WTC11 (cell line): ENCODE data around the gene LAP3. TPM values are rescaled to one million over a fixed set of nuclear protein-coding genes. Genes with fewer than 3 reads are reported as not detected.

Experiments
- ATAC-seq: fragments of 200-7000 bp; cut with Tn5 transposase; 2 replicates; pipeline ENCODE4 v1.10.0; 2021; ENCODE audit warnings: mild to moderate bottlenecking, moderate library complexity
- CTCF ChIA-PET: fragments of 300-600 bp; sonication (Branson Sonifier 250); formaldehyde crosslinking; loops from one replicate; lab custom pipeline; 2021; ENCODE audit warnings: antibody characterized with exemption; lab: Charles Lee
- POLR2A ChIA-PET: fragments of 350-600 bp; sonication (Branson Sonifier 250); formaldehyde crosslinking; loops from one replicate; lab custom pipeline; 2021; ENCODE audit warnings: antibody characterized with exemption; lab: Charles Lee
- DNase-seq: peaks from one replicate; pipeline ENCODE4 v3.0.0; 2021; ENCODE audit warnings: low spot score
- H3K27ac Mint-ChIP-seq: 2 replicates; pipeline ENCODE4 v1.8.0; 2021; ENCODE audit warnings: mixed read lengths
- H3K27me3 Mint-ChIP-seq: 2 replicates; pipeline ENCODE4 v1.8.0; 2021; ENCODE audit warnings: low read depth, mild to moderate bottlenecking, moderate library complexity, mixed read lengths
- H3K36me3 Mint-ChIP-seq: 2 replicates; pipeline ENCODE4 v1.8.0; 2021; ENCODE audit warnings: mixed read lengths
- H3K4me1 Mint-ChIP-seq: 2 replicates; pipeline ENCODE4 v1.8.0; 2022; ENCODE audit warnings: mixed read lengths
- H3K4me3 Mint-ChIP-seq: 2 replicates; pipeline ENCODE4 v1.8.0; 2021; ENCODE audit warnings: mild to moderate bottlenecking, moderate library complexity, mixed read lengths
- H3K9me3 Mint-ChIP-seq: 2 replicates; pipeline ENCODE4 v1.8.0; 2021; ENCODE audit warnings: mixed read lengths
- ETV6 ChIP-seq: sonication (generic); formaldehyde crosslinking; IDR thresholded peaks from 2 replicates; pipeline ENCODE4 v1.8.1; 2022; ENCODE audit warnings: mild to moderate bottlenecking, missing genetic modification reagents
- FOXJ3 ChIP-seq: sonication (generic); formaldehyde crosslinking; IDR thresholded peaks from 2 replicates; pipeline ENCODE4 v1.9.0; 2021; ENCODE audit warnings: missing genetic modification reagents, mild to moderate bottlenecking, borderline replicate concordance
- FOXP1 ChIP-seq: sonication (generic); formaldehyde crosslinking; IDR thresholded peaks from 2 replicates; pipeline ENCODE4 v1.8.0; 2022; ENCODE audit warnings: missing genetic modification reagents, mild to moderate bottlenecking, moderate library complexity, borderline replicate concordance
- IRF2 ChIP-seq: sonication (generic); formaldehyde crosslinking; IDR thresholded peaks from 2 replicates; pipeline ENCODE4 v1.8.0; 2022; ENCODE audit warnings: low read depth, missing genetic modification reagents, borderline replicate concordance
- MYBL2 ChIP-seq: sonication (generic); formaldehyde crosslinking; IDR thresholded peaks from 2 replicates; pipeline ENCODE4 v1.8.1; 2023; ENCODE audit warnings: mild to moderate bottlenecking, moderate library complexity, missing genetic modification reagents
- OVOL2 ChIP-seq: fragments of 250-450 bp; sonication (Bioruptor Pico); IDR thresholded peaks from 2 replicates; pipeline ENCODE4 v1.9.0; 2021; ENCODE audit warnings: mild to moderate bottlenecking, borderline replicate concordance
- TEAD1 ChIP-seq: sonication (generic); formaldehyde crosslinking; IDR thresholded peaks from 2 replicates; pipeline ENCODE4 v1.8.0; 2022; ENCODE audit warnings: mild to moderate bottlenecking, missing genetic modification reagents
- ZBTB21 ChIP-seq: sonication (generic); formaldehyde crosslinking; IDR thresholded peaks from 2 replicates; pipeline ENCODE4 v1.8.1; 2023; ENCODE audit warnings: mild to moderate bottlenecking, missing genetic modification reagents, borderline replicate concordance
- ZNF121 ChIP-seq: sonication (generic); formaldehyde crosslinking; IDR thresholded peaks from 2 replicates; pipeline ENCODE4 v1.8.0; 2023; ENCODE audit warnings: missing genetic modification reagents
- ZNF138 ChIP-seq: sonication (generic); formaldehyde crosslinking; conservative IDR thresholded peaks from 2 replicates; pipeline ENCODE4 v1.8.1; 2022; ENCODE audit warnings: mild to moderate bottlenecking, moderate library complexity, missing genetic modification reagents
- ZNF671 ChIP-seq: fragments of 250-450 bp; sonication (Bioruptor Pico); IDR thresholded peaks from 2 replicates; pipeline ENCODE4 v1.8.0; 2021; ENCODE audit warnings: mild to moderate bottlenecking
- total RNA-seq: library from RNA; stranded (reverse); gene quantifications from 3 replicates; pipeline ENCODE4 v1.2.3, GENCODE V29; 2021
- TF ChIP-seq, protein P1 (sequence below): sonication (generic); formaldehyde crosslinking; IDR thresholded peaks from 2 replicates; pipeline ENCODE4 v1.8.1; 2023; ENCODE audit warnings: mild to moderate bottlenecking, missing genetic modification reagents, borderline replicate concordance
- TF ChIP-seq, protein P2 (sequence below): sonication (generic); formaldehyde crosslinking; IDR thresholded peaks from 2 replicates; pipeline ENCODE4 v1.8.0; 2022; ENCODE audit warnings: mild to moderate bottlenecking, missing genetic modification reagents
- TF ChIP-seq, protein P3 (sequence below): fragments of 250-450 bp; sonication (Bioruptor Pico); IDR thresholded peaks from 2 replicates; pipeline ENCODE4 v1.9.0; 2021; ENCODE audit warnings: moderate library complexity, mild to moderate bottlenecking, inconsistent platforms, borderline replicate concordance
- TF ChIP-seq, protein P4 (sequence below): fragments of 250-450 bp; sonication (Bioruptor Pico); IDR thresholded peaks from 2 replicates; pipeline ENCODE4 v1.9.0; 2021; ENCODE audit warnings: mild to moderate bottlenecking
- TF ChIP-seq, protein P5 (sequence below): sonication (generic); formaldehyde crosslinking; conservative IDR thresholded peaks from 2 replicates; pipeline ENCODE4 v1.8.1; 2023; ENCODE audit warnings: mild to moderate bottlenecking, low read depth, missing genetic modification reagents, moderate library complexity
- TF ChIP-seq, protein P6 (sequence below): fragments of 250-450 bp; sonication (Bioruptor Pico); IDR thresholded peaks from 2 replicates; pipeline ENCODE4 v2.1.2; 2022; ENCODE audit warnings: mild to moderate bottlenecking, moderate library complexity
- TF ChIP-seq, protein P7 (sequence below): sonication (generic); formaldehyde crosslinking; IDR thresholded peaks from 2 replicates; pipeline ENCODE4 v1.8.0; 2022; ENCODE audit warnings: missing genetic modification reagents

Gene LAP3
- total RNA-seq, 1 experiment from 2014 or later: 52.7 TPM

DNA sequence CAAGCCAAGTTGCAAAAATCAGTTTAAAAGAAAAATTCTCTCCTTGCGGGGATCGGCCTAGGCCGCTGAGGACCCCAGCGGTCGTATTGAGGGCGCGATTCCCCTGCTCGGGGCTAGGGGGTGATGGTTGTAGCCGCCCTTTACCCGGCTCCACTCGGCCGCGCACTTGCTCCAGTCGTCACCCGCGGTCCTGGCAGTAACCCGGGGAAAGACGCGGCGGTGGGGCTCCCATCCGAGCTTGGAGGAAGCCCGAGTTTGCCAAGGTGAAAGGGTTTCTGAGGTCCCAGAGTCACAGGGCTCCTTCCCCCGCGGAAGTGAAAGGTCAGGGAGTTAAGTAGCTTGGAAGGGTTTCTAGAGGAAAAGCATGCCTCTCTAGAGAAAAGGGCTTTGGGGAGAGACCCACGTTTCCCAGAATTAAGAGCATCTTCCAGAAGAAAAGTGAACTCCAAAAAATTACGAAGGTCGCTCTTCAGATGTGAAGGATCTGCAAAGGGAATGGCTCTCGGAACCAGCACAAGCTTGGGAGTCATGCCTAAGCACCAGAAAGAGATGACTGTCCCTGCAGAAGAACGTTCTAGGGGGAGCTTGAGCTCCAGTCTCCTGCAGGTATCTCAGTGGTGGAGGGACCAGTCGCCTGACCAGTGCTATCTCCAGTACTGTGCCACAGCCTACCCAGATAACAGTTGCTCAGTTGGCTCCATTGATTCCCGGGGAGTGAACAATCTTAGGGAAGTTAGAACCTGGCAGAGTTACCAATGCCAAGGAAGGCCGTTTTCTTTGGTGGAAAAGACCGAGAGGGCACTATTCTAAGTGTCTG, 875 bp downstream of the LAP3 start (continued):
- TF ChIP-seq, protein P1, sequence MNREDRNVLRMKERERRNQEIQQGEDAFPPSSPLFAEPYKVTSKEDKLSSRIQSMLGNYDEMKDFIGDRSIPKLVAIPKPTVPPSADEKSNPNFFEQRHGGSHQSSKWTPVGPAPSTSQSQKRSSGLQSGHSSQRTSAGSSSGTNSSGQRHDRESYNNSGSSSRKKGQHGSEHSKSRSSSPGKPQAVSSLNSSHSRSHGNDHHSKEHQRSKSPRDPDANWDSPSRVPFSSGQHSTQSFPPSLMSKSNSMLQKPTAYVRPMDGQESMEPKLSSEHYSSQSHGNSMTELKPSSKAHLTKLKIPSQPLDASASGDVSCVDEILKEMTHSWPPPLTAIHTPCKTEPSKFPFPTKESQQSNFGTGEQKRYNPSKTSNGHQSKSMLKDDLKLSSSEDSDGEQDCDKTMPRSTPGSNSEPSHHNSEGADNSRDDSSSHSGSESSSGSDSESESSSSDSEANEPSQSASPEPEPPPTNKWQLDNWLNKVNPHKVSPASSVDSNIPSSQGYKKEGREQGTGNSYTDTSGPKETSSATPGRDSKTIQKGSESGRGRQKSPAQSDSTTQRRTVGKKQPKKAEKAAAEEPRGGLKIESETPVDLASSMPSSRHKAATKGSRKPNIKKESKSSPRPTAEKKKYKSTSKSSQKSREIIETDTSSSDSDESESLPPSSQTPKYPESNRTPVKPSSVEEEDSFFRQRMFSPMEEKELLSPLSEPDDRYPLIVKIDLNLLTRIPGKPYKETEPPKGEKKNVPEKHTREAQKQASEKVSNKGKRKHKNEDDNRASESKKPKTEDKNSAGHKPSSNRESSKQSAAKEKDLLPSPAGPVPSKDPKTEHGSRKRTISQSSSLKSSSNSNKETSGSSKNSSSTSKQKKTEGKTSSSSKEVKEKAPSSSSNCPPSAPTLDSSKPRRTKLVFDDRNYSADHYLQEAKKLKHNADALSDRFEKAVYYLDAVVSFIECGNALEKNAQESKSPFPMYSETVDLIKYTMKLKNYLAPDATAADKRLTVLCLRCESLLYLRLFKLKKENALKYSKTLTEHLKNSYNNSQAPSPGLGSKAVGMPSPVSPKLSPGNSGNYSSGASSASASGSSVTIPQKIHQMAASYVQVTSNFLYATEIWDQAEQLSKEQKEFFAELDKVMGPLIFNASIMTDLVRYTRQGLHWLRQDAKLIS (CRISPR knock-in tag): no peak
- TF ChIP-seq, protein P2, sequence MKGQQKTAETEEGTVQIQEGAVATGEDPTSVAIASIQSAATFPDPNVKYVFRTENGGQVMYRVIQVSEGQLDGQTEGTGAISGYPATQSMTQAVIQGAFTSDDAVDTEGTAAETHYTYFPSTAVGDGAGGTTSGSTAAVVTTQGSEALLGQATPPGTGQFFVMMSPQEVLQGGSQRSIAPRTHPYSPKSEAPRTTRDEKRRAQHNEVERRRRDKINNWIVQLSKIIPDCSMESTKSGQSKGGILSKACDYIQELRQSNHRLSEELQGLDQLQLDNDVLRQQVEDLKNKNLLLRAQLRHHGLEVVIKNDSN (CRISPR knock-in tag): no peak
- TF ChIP-seq FOXJ3 (CRISPR knock-in tag) (no peak), ZNF138 (CRISPR knock-in tag) (no peak)
- TF ChIP-seq, protein P3, sequence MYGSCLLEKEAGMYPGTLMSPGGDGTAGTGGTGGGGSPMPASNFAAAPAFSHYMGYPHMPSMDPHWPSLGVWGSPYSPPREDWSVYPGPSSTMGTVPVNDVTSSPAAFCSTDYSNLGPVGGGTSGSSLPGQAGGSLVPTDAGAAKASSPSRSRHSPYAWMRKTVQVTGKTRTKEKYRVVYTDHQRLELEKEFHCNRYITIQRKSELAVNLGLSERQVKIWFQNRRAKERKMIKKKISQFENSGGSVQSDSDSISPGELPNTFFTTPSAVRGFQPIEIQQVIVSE (CRISPR knock-in tag): no peak
- TF ChIP-seq, all 79 proteins: peak for 0

DNA sequence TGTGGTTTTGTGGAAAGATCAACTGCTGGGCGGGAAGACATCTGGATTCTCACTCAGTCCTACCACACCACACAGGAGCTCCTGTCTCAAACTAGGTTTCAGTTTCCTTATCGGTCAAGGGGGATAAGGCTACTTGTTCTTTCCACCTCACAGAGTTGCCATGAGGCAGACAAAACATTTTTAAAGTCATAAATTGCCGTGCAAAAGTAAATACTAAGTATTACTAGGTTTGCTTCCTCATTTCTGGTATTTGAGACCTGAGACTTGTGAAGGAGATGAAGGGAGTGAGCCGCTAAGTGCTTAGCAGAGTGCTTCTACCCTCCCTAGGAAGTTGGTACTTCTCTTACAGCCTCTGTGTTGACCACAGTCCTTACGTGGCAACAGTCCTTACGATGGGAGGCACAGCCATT, 1.5 kb downstream of the LAP3 start:
- H3K36me3 Mint-ChIP-seq: peaks cover 10% of the 10 kb centered on the region; the same call in 1 of the 2 replicates
- CTCF ChIA-PET: interaction anchor here (0.9 kb wide), 2 partner anchors 36 to 66 kb away, joined by 3 read pairs; partner anchors contain the start of genes MED28 and QDPR
- TF ChIP-seq, protein P4, sequence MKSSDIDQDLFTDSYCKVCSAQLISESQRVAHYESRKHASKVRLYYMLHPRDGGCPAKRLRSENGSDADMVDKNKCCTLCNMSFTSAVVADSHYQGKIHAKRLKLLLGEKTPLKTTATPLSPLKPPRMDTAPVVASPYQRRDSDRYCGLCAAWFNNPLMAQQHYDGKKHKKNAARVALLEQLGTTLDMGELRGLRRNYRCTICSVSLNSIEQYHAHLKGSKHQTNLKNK (CRISPR knock-in tag): no peak
- TF ChIP-seq ZNF671 (CRISPR knock-in tag): no peak
- TF ChIP-seq, protein P5, sequence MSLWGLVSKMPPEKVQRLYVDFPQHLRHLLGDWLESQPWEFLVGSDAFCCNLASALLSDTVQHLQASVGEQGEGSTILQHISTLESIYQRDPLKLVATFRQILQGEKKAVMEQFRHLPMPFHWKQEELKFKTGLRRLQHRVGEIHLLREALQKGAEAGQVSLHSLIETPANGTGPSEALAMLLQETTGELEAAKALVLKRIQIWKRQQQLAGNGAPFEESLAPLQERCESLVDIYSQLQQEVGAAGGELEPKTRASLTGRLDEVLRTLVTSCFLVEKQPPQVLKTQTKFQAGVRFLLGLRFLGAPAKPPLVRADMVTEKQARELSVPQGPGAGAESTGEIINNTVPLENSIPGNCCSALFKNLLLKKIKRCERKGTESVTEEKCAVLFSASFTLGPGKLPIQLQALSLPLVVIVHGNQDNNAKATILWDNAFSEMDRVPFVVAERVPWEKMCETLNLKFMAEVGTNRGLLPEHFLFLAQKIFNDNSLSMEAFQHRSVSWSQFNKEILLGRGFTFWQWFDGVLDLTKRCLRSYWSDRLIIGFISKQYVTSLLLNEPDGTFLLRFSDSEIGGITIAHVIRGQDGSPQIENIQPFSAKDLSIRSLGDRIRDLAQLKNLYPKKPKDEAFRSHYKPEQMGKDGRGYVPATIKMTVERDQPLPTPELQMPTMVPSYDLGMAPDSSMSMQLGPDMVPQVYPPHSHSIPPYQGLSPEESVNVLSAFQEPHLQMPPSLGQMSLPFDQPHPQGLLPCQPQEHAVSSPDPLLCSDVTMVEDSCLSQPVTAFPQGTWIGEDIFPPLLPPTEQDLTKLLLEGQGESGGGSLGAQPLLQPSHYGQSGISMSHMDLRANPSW (CRISPR knock-in tag): no peak
- no peak for TF ChIP-seq ZNF121 (CRISPR knock-in tag)
- TF ChIP-seq, protein P6, sequence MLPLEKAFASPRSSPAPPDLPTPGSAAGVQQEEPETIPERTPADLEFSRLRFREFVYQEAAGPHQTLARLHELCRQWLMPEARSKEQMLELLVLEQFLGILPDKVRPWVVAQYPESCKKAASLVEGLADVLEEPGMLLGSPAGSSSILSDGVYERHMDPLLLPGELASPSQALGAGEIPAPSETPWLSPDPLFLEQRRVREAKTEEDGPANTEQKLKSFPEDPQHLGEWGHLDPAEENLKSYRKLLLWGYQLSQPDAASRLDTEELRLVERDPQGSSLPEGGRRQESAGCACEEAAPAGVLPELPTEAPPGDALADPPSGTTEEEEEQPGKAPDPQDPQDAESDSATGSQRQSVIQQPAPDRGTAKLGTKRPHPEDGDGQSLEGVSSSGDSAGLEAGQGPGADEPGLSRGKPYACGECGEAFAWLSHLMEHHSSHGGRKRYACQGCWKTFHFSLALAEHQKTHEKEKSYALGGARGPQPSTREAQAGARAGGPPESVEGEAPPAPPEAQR (CRISPR knock-in tag): no peak
- no peak for TF ChIP-seq FOXP1 (CRISPR knock-in tag)
- no peak for TF ChIP-seq MYBL2 (CRISPR knock-in tag)
- TF ChIP-seq OVOL2 (CRISPR knock-in tag): no peak
- TF ChIP-seq ZBTB21 (CRISPR knock-in tag): no peak
- no peak for TF ChIP-seq TEAD1 (CRISPR knock-in tag)
- no peak for TF ChIP-seq ETV6 (CRISPR knock-in tag)
- TF ChIP-seq, protein P7, sequence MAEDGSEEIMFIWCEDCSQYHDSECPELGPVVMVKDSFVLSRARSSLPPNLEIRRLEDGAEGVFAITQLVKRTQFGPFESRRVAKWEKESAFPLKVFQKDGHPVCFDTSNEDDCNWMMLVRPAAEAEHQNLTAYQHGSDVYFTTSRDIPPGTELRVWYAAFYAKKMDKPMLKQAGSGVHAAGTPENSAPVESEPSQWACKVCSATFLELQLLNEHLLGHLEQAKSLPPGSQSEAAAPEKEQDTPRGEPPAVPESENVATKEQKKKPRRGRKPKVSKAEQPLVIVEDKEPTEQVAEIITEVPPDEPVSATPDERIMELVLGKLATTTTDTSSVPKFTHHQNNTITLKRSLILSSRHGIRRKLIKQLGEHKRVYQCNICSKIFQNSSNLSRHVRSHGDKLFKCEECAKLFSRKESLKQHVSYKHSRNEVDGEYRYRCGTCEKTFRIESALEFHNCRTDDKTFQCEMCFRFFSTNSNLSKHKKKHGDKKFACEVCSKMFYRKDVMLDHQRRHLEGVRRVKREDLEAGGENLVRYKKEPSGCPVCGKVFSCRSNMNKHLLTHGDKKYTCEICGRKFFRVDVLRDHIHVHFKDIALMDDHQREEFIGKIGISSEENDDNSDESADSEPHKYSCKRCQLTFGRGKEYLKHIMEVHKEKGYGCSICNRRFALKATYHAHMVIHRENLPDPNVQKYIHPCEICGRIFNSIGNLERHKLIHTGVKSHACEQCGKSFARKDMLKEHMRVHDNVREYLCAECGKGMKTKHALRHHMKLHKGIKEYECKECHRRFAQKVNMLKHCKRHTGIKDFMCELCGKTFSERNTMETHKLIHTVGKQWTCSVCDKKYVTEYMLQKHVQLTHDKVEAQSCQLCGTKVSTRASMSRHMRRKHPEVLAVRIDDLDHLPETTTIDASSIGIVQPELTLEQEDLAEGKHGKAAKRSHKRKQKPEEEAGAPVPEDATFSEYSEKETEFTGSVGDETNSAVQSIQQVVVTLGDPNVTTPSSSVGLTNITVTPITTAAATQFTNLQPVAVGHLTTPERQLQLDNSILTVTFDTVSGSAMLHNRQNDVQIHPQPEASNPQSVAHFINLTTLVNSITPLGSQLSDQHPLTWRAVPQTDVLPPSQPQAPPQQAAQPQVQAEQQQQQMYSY (CRISPR knock-in tag): no peak
- TF ChIP-seq IRF2 (CRISPR knock-in tag): no peak

More for the DNA sequence above, 1.5 kb downstream of the LAP3 start:
- no peak overlapping the region for H3K27ac Mint-ChIP-seq
- H3K4me1 Mint-ChIP-seq: peaks cover 15% of the 10 kb centered on the region
- H3K4me3 Mint-ChIP-seq: peak overlapping the region; percentile 80
- H3K27me3 Mint-ChIP-seq: peaks cover 6% of the 10 kb centered on the region; the same call in 1 of the 2 replicates
- no peaks in the 10 kb centered on the region for H3K9me3 Mint-ChIP-seq
- POLR2A ChIA-PET: interaction anchor here (1.6 kb wide), 1 partner anchor 35 kb away, joined by 5 read pairs; the partner anchor contains the start of gene MED28
- no peak for ATAC-seq
- no peak for DNase-seq
